Measurements from ENCODE around the gene PIGC.
A peak's percentile ranks its signal among the peaks of the same experiment; 100 is the strongest.

PIGC gene

GRCh38 chr1:172443666-172444453 lies at the start of gene PIGC:
Gene PIGC (minus strand): TSS chr1:172444069. CDS start chr1:172442622, 1,447 bp downstream.
- peak; percentile 90 for DNase-seq

- DNase-seq = no peak
Observed at GRCh38 chr1:172492421-172492820, 48.6 kb upstream of the PIGC start.

- DNase-seq = no peak
Observed at GRCh38 chr1:172489847-172490246, 46.0 kb upstream of the PIGC start.

- DNase-seq = no peak
Observed at GRCh38 chr1:172488393-172488792, 44.5 kb upstream of the PIGC start.

GRCh38 chr1:172487550-172487949 lies 43.7 kb upstream of the PIGC start:
- DNase-seq = no peak

- DNase-seq = no peak
Observed at GRCh38 chr1:172486805-172487454, 43.1 kb upstream of the PIGC start.

GRCh38 chr1:172485626-172486025 lies 41.8 kb upstream of the PIGC start:
- DNase-seq = no peak

- DNase-seq = no peak
Observed at GRCh38 chr1:172484252-172484651, 40.4 kb upstream of the PIGC start.

GRCh38 chr1:172483448-172483847 lies 39.6 kb upstream of the PIGC start:
- DNase-seq = no peak

- DNase-seq = no peak
Observed at GRCh38 chr1:172482044-172482443, 38.2 kb upstream of the PIGC start.

GRCh38 chr1:172480431-172480830 lies 36.6 kb upstream of the PIGC start:
- DNase-seq = no peak

GRCh38 chr1:172478485-172478884 lies 34.6 kb upstream of the PIGC start:
- DNase-seq = no peak

- no peak for DNase-seq
Observed at GRCh38 chr1:172477741-172478140, 33.9 kb upstream of the PIGC start.

- DNase-seq = no peak
Observed at GRCh38 chr1:172477216-172477615, 33.3 kb upstream of the PIGC start.

GRCh38 chr1:172476218-172476811 lies 32.4 kb upstream of the PIGC start:
- no peak for DNase-seq

- DNase-seq = no peak
Observed at GRCh38 chr1:172473842-172474241, 30.0 kb upstream of the PIGC start.

GRCh38 chr1:172473302-172473701 lies 29.4 kb upstream of the PIGC start:
- DNase-seq = peak; percentile 88

- peak; percentile 40 for DNase-seq
Observed at GRCh38 chr1:172472495-172472894, 28.6 kb upstream of the PIGC start.

GRCh38 chr1:172471666-172472065 lies 27.8 kb upstream of the PIGC start:
- no peak for DNase-seq

GRCh38 chr1:172470149-172470548 lies 26.3 kb upstream of the PIGC start:
- no peak for DNase-seq

- DNase-seq = peak; percentile 32
Observed at GRCh38 chr1:172469717-172470116, 25.8 kb upstream of the PIGC start.

GRCh38 chr1:172468296-172468695 lies 24.4 kb upstream of the PIGC start:
- no peak for DNase-seq

GRCh38 chr1:172467446-172467845 lies 23.6 kb upstream of the PIGC start:
- DNase-seq = no peak

GRCh38 chr1:172466795-172467407 lies 23.0 kb upstream of the PIGC start:
- DNase-seq = no peak
